Upper lobe of right lung (tissue), 1 donor: Measurements from ENCODE around the gene DUSP14. TPM values are rescaled to one million over a fixed set of nuclear protein-coding genes. Genes with fewer than 3 reads are reported as not detected.

Source experiments
- ATAC-seq: fragments of 200-7000 bp; cut with Tn5 transposase; one replicate; pipeline ENCODE4 v1.9.1; 2020; ENCODE audit warnings: mild to moderate bottlenecking, moderate library complexity
- DNase-seq: peaks from one replicate; pipeline ENCODE4 v3.0.0-alpha.2; 2020
- H3K27ac ChIP-seq: fragments of 200-600 bp; one replicate; pipeline ENCODE4 v1.8.0; 2022
- H3K27me3 ChIP-seq: fragments of 200-600 bp; one replicate; pipeline ENCODE4 v1.8.0; 2022; ENCODE audit warnings: mild to moderate bottlenecking
- H3K36me3 ChIP-seq: fragments of 200-600 bp; one replicate; pipeline ENCODE4 v1.8.0; 2022
- H3K4me1 ChIP-seq: fragments of 200-600 bp; one replicate; pipeline ENCODE4 v1.8.0; 2022
- H3K4me3 ChIP-seq: fragments of 200-600 bp; one replicate; pipeline ENCODE4 v1.8.0; 2022; ENCODE audit warnings: mild to moderate bottlenecking
- H3K9me3 ChIP-seq: fragments of 200-600 bp; one replicate; pipeline ENCODE4 v1.8.0; 2022
- intact Hi-C: fragments of 100-400 bp; cut with DNase I; formaldehyde crosslinking; loops from one replicate; pipeline ENCODE4 v1.11.0; 2022
- total RNA-seq: library from RNA; stranded (reverse); fragmentation: NEBNext Ultra II Directional; extraction: Animal tissue kit (Norgen Biotek cat#: 25700); gene quantifications from one replicate; pipeline ENCODE4 v1.2.1, GENCODE V29; 2021
- TF ChIP-seq, protein P1 (sequence below): fragments of 200-600 bp; IDR thresholded peaks from one replicate; pipeline ENCODE4 v1.8.0; 2022; ENCODE audit warnings: antibody characterized with exemption
- donor health status: DM: no; HTN: yes; CAD: no; lungs with severe emphysema.

The DUSP14 gene
- total RNA-seq, 1 donor from 2014 or later = 9.0 TPM

DNA sequence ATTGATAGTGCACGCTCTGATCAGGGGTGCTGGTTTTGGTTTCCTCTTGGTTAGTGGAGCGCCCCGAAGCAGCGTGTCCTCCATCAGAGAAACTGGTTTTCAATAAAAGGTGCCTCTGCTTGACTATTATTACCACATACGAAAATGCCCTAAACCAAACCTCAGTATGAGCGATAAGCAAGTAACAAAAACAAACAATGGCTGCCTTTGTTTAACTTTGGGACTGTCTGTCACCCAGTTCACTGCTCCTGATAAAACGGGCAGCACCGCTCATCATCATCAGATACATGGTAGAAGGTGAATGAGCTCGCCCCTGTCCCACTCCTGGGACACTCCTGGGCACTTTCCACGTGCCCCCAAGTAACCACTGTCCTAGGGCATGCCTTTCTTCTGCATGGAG lies 24.0 kb downstream of the DUSP14 start:
- Histone ChIP-seq H3K9me3 (no peaks in the 10 kb centered on the region), H3K4me1 (no peaks in the 10 kb centered on the region), H3K36me3 (peaks cover 55% of the 10 kb centered on the region), H3K4me3 (no peak overlapping the region), H3K27ac (no peak overlapping the region), H3K27me3 (no peaks in the 10 kb centered on the region)
- ATAC-seq (no peak), DNase-seq (no peak)
- TF ChIP-seq, protein P1, sequence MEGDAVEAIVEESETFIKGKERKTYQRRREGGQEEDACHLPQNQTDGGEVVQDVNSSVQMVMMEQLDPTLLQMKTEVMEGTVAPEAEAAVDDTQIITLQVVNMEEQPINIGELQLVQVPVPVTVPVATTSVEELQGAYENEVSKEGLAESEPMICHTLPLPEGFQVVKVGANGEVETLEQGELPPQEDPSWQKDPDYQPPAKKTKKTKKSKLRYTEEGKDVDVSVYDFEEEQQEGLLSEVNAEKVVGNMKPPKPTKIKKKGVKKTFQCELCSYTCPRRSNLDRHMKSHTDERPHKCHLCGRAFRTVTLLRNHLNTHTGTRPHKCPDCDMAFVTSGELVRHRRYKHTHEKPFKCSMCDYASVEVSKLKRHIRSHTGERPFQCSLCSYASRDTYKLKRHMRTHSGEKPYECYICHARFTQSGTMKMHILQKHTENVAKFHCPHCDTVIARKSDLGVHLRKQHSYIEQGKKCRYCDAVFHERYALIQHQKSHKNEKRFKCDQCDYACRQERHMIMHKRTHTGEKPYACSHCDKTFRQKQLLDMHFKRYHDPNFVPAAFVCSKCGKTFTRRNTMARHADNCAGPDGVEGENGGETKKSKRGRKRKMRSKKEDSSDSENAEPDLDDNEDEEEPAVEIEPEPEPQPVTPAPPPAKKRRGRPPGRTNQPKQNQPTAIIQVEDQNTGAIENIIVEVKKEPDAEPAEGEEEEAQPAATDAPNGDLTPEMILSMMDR = no peak
- intact Hi-C loops = no loop called here

DNA sequence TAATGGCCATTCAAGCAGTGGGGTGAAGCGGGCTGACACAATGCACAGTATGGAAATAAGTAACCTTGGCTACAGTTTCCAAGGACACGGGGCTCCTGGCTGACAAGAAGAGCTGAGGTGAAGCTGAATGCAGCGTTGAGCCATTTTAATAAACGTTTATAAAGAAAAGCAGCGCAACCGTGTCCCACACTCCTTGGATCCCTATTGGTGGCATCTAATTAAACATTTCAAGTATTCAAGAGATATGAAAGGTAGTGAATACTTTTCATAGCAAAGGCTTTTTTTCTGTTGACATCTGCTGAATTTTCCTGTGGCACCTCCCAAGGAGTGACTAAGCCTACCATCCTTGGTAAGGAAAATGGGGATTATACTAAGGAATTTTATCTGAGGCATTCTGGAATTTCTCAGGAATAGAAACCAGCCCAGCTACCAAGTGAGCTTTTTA lies 26.5 kb downstream of the DUSP14 start:
- TF ChIP-seq, protein P1 = no peak
- no peak for DNase-seq

DNA sequence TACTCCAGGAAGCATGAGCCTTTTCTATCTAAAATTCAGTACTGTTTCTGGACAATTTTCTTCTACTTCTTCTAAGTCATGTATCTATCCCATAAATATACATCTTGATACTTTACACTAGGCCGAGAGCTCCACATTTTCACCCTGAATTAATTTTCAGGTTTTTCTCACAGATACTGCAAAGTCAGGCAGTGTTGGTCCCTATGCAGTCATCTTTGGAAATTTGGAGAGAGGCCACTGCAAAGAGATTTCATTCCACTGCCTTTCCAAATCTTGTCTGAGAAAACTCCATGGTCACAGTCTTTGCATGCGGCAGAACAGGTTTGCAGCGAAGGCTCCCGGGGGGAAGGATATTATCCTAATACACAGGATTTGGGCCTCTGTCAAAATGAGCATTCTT lies 28.2 kb downstream of the DUSP14 start:
- TF ChIP-seq, protein P1 = no peak
- H3K27me3 ChIP-seq = no peaks in the 10 kb centered on the region
- H3K27ac ChIP-seq = no peak overlapping the region
- ATAC-seq (no peak), DNase-seq (no peak)
- H3K9me3 ChIP-seq = no peaks in the 10 kb centered on the region
- H3K4me3 ChIP-seq = no peak overlapping the region
- intact Hi-C loops = no loop called here
- no peaks in the 10 kb centered on the region for H3K4me1 ChIP-seq
- H3K36me3 ChIP-seq = peaks cover 72% of the 10 kb centered on the region

More for the DNA sequence above, 26.5 kb downstream of the DUSP14 start:
- Histone ChIP-seq H3K4me1 (no peaks in the 10 kb centered on the region), H3K27ac (no peak overlapping the region), H3K36me3 (peaks cover 77% of the 10 kb centered on the region), H3K4me3 (no peak overlapping the region), H3K27me3 (no peaks in the 10 kb centered on the region), H3K9me3 (no peaks in the 10 kb centered on the region)
- no peak for ATAC-seq
- intact Hi-C loops = no loop called here

DNA sequence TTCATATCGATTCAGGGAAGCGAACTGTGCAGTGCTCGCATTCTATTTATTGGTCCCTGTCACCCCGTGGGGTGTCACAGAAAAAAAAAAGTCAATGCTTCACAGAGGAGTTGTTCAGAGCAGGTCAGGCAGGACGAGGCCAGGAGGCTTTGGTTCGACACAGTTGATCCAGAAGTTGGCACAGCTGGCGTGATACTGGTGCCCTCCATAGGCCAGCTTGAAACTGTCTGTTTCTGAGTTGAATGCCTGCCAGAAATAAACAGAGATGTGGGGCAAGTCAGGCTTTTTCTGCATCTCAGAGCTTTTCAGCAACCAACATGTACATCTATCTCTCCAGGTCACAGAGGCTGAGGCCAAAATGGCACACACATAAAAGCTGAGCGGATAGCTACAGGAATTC lies 29.1 kb downstream of the DUSP14 start:
- DNase-seq = no peak
- H3K27ac ChIP-seq = no peak overlapping the region
- H3K27me3 ChIP-seq = no peaks in the 10 kb centered on the region
- H3K4me1 ChIP-seq = no peaks in the 10 kb centered on the region
- no peak overlapping the region for H3K4me3 ChIP-seq
- intact Hi-C loops = no loop called here
- peaks cover 72% of the 10 kb centered on the region for H3K36me3 ChIP-seq
- ATAC-seq = no peak
- TF ChIP-seq, protein P1 = no peak
- no peaks in the 10 kb centered on the region for H3K9me3 ChIP-seq

- Histone ChIP-seq H3K4me1 (no peaks in the 10 kb centered on the region), H3K4me3 (no peak overlapping the region), H3K27me3 (no peaks in the 10 kb centered on the region), H3K36me3 (peaks cover 74% of the 10 kb centered on the region), H3K27ac (no peak overlapping the region), H3K9me3 (no peaks in the 10 kb centered on the region)
- DNase-seq (no peak), ATAC-seq (no peak)
- intact Hi-C loops = no loop called here
- TF ChIP-seq, protein P1 = no peak
Measured at GRCh38 chr17:37519251-37519985, 29.7 kb downstream of the DUSP14 start.
